HL-60/S4 treated with retinoic acid at 250 ng/mL for 4 days and 3 days (cell line): ENCODE results near the gene TDRD5.

Source experiments
- in situ Hi-C: fragments of 300-500 bp; cut with MboI; formaldehyde crosslinking; loops from 2 replicates; pipeline ENCODE4 v1.7.0; 2022; ENCODE audit warnings: low sequenced_read_pairs

TDRD5 gene

GRCh38 chr1:179731643-179732042 is 140.0 kb downstream of the TDRD5 start:
- in situ Hi-C loops, result no loop called here
